NCI-H1694 (cell line): ENCODE data around the gene KRT2.
"Not testable (repeated sequence)": the region's sequence is repeated elsewhere in the genome, so short reads cannot be mapped to it uniquely, and the experiment has no call there.

ENCODE experiments used
- DNase-seq: peaks from one replicate; lab custom pipeline; 2025; lab: John Stamatoyannopoulos, UW

The KRT2 gene

DNA sequence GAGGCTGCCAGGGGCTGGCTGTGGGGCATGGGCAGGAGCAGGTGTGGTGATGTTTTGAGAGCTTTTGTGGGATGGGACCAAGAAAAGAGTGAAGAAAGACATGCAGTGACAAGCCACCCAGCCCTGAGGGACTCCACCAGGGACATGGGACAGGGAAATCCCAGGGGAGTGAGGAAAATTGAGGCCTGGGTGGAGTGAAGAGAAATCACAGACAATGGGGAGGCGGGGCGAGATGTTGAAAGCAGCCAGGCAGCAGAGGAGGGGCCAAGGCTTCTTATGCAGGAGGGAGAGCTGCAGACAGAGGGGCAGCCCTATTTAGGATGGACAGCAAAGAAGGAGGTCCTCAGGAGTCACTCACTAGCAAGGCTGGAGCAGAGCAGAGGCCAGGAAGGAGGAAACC, 32.4 kb upstream of the KRT2 start:
- DNase-seq, result no peak

DNA sequence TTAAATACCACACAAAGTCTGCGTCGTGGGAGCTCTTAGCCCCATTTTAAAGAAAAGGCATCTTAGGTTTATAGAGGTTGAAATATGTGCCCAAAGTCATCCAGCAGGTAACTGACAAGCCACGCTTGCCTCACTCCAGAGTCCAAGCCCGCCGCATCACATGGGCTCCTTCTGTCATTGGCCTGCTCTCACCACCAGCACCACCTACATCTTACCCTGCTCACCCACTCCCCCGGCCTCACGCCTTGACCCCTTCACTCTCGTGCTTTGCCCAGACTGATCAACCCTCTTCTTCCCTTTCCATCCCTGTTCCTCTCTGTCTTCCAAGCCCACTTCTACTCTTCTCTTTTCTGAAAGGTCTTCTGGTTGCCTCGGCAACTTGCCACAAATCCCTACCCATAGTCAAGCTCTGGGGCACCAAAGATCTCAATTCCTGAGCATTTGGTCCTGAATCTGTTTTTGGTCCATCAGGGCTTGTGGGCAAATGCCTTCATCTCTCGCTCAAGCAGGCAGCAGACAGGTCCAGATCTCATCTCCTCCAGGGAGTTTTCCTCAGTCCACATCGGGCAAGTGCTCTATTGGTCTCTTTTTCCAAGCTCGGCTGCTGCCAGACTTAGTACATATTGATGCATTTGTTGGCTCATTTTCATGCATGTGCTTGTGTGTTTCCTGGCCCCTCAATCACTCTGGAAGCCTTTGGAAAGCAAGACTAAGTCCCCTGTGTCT, 31.7 kb upstream of the KRT2 start:
- DNase-seq, result no peak

DNA sequence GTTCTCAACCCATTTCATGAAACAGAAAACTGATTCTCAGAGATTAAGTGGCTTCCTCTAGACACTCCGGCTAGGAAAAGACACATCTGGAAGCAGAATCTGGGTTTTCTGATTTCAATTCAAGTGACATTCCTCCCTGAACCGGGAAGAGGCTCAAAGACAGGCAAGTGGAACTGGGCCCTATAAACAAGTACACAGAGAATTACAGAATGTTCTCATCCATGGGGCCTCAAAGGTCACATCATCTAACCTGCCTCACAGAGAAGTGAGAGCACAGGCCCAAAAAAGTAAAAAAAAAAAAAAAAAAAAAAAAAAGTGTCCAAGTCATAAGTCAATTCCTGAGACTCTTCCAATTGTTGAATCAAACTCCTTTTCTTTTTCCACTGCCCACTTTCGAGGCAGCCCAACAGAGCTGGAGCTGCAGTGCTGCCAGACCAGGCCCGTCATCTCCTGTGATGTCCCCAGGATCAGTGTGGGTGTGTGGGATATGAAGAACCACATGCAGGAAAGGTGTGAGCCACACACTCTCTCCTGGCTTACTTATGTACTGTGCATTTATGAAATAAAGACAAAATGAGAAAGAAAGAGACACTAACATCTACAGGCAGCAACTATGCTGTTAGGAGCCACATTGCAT, 31.0 kb upstream of the KRT2 start:
- no peak for DNase-seq

DNA sequence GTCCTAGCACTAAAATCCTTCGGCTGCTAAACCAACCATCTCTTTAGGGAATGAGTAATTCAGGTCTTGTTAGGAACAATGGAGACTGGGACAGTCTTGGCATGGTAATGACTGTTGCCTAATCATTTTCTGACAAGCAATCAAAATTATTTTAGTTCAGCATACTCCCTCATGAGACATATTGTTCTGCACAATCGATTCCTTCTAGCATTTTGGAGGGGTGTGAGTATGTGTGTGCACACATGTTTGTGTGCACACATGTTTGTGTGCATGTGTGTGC, 30.3 kb upstream of the KRT2 start:
- no peak for DNase-seq

DNA sequence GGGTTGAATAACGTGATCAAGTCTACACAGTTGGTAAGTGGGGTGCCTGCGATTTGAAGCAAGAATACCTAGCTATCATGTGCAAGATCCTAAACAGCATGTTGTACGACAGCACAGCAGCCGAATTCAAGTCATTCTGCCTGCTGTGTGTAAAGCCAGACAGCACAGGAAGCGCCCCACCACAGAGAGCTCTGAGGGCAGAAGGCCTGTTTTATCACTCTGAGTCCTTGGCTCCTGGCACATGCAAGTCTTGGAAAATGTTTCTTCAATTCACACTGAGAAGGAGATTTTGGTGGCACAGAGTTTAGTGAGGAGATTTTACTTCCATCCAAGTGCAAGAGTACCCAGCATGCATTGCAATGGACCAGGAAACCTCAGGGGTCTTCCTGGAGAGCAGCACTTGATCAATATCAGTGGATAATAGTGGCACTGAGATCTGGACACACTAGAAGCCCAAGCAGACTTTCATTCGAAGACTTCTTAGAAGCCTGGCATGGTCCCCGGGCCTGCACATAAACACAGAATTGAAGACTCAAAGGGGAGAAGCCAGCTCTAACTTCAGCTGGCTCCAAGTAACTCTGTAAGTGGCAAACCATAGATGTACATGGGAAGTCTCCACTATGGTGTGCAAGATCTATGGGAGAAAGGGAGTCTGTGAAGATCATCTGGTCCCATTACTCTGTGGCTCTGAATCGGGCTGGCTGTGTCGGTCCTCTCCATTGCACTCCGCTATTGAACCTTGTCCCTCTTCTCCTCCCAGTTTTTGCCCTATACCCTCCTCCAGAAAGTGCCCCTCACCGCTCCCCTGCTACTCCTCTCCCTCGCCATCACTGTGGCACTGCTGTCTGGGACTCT, 29.7 kb upstream of the KRT2 start:
- no peak for DNase-seq

DNA sequence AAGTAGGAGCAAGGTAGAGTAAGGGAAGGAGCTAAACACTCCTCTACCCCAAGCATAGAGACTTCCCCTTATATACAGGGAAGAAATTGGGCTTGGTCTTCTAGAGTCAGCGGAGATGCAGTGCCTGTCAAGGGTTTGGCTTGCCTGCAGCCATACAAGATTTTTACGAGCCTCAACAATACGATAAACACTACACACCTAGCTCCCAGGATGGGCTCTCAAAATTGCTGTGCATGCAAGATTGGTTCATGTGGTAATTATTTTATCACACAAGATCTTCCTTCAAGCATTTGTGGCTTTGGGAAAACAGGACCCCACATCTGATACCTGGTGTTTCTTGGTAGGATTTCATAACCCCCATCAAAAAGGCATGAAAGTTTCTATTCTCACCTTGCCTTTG, 28.4 kb upstream of the KRT2 start, which contains the start of gene KRT1:
TSS of gene KRT1 (minus strand) at position 45 of the 400 bp plus-strand sequence. CDS start 59 bp downstream, outside the sequence.
- no peak for DNase-seq

DNA sequence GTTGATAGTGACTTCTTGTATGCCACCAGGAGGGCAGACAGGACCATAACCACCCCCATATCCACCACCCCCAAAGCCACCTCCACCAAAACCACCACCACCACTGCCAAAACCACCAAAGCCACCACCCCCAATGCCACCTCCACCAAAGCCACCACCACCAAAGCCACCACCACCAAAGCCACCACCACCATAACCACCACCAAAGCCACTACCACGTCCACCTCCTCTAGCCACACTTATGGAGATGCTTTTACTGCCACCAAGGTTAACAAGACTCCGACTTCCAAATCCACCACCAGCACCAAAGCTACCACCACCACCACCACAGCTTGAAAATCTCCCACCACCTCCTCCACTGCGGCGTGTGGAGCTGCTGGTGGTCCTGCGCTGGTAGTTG, 27.9 kb upstream of the KRT2 start:
- DNase-seq, result no peak

DNA sequence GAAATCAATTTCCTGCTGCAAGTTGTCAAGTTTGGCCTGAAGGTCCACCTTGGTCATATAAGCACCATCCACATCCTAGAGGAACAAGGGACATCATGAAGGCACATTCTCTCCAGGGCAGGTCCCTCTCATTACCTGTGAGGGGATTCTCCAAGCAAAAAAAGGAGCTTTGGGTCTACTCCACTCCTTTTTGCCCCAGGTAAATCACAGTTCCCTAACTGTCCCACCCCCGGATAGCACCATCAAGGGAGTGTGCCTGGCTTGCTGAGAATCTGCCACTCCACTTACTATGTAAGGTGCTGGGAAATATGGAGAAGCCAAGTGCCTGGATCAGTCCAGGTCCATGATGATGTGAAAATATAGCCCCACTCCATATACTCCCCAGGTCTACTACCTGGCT, 25.7 kb upstream of the KRT2 start:
- no peak for DNase-seq

DNA sequence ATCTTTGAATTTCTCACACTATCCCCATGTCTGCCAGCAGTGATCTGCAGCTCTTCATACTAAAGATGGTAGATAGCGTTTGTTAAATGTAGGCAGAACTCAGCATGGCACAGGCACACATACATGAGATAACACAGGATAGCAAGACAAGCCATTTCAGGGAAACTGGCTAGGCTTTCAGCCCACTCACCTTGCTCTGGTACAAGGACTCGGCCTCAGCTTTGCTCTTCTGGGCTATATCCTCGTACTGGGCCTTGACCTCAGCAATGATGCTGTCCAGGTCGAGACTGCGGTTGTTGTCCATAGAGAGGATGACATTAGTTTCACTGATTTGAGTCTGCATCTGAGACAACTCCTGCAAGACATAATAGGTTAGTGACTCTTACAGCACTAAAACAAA, 25.1 kb upstream of the KRT2 start:
- no peak for DNase-seq

DNA sequence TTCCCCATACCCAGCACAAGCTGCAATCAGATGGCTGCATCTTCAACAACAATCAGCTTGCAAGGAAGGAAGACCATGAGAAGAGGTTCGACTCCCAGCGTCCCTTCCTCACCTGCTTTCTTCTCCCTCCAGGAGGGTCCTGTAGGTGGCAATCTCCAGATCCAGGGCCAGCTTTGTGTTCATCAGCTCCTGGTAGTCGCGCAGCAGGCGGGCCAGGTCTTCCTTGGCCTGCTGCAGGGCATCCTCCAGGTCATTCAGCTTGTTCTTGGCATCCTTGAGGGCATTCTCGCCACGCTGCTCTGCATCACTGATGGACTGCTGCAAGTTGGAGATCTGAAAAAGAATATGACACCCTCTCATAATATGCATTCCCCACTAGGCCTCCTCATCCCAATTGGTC, 24.2 kb upstream of the KRT2 start:
- DNase-seq, result no peak

DNA sequence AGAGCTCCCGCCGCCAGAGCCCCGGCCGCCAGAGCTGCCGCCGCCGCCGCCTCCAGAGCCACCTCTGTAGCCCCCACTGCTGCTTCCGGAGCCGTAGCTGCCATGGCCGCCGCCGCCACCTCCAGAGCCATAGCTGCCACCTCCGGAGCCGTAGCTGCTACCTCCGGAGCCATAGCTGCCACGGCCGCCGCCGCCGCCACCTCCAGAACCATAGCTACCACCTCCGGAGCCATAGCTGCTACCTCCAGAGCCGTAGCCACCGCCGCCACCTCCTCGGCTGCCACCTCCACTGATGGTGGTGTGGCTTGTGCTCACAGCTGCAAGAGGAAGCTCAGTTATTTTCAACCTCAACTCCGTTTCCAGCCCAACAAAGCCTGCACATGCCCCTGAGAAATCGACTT, 23.3 kb upstream of the KRT2 start:
- DNase-seq, result no peak

DNA sequence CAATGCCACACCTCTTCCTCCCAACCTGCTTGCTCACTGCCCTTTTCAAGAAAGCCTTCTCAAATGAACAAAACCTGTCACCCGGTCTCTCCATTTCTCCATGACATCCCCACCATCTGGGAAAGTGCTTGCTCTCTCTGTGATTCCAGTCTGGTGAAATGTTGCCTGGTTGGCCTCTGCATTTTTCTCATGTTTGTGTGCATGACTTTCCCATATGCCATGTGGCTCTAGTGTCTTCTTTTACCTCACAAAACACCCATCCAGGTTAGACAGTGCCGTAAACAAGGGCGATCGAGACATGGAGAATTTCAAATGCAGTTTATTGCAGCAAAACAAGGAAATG, 22.4 kb upstream of the KRT2 start:
- no peak for DNase-seq

DNA sequence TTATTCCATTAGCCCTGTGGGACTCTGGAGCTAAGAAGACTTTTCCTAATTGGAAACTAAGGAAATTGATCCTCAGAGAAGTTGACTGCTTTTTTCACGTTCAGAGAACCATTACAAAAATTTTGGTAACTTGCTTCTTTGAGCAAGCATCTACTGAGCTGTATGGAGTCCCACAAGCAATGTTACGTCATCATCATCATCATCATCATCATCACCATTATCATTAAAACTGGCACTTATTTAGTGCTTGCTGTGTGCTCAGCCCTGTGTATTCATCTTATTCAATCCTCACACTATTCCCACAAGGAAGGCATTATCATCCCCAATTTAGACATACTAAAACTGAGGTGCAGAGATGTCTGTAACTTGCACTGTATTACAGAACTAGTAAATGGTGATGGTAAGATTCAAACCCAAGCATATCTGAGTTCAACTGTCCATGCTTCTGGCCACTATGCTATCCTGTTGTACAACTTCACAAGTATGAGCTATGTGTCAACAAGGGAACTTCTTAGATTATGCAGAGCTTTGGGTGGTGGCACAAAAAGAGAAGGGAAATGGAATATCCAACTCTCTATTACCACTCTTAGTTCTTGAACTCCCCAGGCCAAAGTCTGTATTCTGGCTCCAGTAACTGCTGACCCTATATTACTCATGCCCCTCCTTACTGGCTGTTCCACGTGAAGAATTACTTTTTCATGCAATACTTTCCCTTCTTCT, 21.9 kb upstream of the KRT2 start:
- no peak for DNase-seq

DNA sequence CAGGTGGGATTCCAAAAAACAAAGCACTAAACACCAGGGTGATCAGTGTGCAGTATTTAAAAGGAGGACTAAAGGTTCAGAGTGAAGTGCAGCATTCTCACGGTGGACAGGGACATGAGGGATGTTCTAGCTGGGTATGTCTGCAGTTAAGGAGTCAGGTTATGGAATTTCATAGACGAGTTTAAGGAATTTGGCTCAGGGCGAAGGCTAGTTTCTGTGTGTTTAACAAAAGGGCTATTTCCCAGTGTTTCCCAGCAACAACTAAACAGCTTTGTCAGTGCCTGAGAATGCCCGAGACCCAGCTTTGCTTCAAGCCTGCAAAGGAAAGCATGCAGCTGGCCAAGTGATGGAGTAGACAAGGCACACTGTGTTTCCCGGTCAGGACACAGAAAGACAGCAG, 21.2 kb upstream of the KRT2 start:
- no peak for DNase-seq

DNA sequence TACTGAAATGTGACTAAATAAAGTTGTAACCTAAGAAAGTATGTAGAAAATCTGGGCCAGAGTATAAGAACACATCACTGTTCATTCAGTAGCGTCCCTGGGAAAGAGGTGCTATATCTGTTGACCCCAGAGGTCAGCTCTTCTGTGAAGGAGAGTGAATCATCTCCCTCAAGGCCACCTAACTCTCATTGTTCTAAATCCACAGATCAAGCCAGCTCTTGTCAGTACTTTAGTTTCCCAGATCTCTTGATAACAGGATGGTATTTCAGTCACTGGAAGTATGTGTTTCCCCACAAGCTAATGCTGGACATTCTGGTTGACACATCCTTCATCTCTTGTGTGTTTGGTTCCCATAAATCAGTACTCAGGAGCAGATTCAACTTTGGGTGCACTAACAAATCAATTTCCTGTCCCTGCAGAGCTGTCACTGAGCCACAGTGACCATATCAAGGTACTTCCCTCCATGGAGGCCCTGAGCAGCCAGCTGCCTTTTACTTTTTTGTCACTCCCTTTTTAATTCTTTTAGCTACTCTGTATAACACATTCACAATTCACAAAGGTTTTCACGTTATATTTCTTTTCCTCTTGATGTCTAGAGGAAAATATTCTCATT, 20.4 kb upstream of the KRT2 start:
- DNase-seq, result no peak

DNA sequence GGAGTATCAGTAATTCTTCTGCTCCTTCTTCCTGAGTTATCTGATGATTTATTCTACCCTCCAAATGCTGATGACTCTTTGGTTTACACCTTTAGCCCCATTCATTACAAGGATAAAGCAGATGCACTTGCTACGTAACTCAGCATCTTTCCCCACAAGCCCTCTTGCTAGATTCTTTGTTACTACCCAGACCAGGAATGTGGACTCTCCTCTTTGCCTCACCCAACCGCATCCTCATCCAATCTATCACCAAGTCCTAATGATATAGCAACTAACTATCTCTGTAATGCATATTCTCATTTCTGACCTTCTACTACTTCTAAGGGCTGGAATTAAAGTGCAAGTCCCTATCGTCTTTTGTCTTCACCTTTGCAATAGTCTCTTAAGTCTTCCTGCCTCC, 18.9 kb upstream of the KRT2 start:
- no peak for DNase-seq

DNA sequence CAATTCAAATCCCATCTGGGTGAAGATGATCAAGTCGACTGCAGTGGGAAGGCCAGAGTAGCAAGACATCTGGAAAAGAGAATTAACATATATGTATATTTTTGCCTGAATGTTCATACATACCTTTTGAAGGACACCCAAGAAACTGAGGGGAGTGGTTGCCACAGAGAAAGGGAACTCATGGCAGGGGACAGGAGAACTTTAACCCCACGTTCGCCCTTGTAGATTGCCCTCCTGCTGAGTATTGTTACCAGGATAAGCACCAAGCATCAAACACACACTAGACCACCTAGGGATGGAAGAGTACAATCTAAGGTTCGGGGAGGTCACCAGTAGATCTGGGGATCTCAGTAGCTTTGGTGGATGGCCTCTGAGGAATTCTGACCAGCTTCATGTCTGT, 18.5 kb upstream of the KRT2 start:
- DNase-seq, result no peak

DNA sequence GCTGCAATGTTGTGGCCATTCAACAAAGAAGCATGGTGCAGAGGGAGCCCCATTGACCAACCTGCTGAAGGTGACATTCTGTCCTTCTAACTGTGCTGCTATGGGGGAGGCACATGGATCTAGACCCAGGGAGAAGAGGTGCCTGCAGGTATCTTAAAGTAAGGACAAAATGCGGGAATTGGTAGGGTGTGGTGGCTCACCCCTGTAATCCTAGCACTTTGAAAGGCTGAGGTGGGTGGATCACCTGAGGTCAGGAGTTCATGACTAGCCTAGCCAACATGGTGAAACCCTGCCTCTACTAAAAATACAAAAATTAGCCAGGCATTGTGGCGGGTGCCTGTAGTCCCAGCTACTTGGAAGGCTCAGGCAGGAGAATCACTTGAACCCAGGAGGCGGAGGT, 17.9 kb upstream of the KRT2 start:
- DNase-seq, result not testable (repeated sequence)

DNA sequence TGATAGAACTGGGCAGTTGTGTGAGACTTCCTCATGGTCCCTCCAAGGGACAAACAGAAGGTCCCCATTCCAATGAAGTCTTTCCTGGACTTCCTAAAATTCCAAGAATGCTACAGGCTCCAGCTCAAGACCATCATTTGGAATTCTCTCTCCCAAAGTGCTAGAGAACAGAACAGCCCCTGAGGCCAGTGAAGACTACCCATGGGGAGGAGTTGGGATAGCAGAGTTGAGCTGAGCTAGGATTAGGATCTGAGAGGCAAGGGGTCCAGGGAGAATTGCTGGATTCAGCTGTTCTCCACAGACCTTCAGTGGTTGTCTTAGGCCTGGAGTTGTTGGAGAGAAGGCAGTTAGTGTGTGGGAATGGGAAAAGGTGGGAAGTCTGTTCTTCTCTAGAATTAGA, 17.4 kb upstream of the KRT2 start:
- DNase-seq, result no peak

DNA sequence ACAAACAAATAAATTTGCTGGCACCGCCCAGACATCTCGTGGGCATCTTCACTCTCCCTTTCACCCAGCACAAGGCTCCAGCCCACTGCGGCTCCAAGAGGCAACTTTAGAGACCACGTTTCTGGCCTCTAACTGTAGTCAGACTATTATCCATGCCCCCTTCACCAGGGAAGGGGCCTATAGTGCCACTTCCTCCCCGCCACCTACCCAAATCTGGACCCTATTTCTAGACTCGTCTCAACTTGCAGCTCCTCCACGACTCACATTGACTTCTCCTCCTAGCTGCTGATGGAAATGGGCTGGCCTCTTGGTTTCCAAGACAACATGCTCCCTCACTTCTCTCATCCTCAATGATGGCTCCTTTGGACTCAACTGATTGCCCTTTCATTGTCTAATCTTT, 15.9 kb upstream of the KRT2 start:
- no peak for DNase-seq

DNA sequence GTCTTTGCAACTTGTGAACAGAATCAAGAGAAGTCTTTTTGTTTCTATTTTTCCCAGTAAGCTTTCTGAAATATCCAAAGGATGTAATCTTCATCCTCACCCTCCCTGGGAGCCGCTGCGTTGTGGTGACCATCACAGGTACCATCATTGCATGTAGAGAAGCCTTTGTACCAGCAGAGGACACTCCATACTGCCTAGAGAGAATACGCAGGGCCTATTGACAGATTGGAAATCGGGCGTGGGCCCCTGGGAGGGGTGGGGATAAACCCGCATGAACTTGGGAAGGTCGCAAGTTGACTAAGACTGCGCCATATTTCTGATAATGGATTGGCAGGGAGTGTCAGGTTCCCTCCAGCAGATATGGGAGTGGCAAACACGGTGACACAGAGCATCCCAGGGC, 15.5 kb upstream of the KRT2 start:
- no peak for DNase-seq

DNA sequence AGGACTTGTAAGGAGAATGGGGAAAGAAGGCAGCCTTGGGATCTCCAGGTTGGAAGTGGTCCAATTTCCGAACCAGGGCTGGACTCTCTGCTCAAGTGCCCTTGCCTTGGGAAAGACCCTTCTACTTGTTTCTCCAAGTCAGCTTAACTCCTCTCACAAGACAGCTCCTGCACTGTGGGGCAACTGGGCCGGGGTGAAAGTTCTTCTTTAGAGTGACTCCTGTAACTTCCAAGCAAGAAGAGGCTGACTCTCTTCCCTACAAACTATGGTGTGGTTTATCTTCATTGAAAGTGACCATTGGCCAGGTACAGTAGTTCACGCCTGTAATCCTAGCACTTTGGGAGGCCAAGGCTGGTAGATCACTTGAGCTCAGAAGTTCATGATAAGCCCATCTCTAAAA, 14.5 kb upstream of the KRT2 start:
- no peak for DNase-seq
